Measurements from ENCODE around the gene CDS2. TPM values are rescaled to one million over a fixed set of nuclear protein-coding genes. Genes with fewer than 3 reads are reported as not detected.

Gene CDS2
- total RNA-seq, 1 experiment from 2014 or later: 17.1 TPM

DNA sequence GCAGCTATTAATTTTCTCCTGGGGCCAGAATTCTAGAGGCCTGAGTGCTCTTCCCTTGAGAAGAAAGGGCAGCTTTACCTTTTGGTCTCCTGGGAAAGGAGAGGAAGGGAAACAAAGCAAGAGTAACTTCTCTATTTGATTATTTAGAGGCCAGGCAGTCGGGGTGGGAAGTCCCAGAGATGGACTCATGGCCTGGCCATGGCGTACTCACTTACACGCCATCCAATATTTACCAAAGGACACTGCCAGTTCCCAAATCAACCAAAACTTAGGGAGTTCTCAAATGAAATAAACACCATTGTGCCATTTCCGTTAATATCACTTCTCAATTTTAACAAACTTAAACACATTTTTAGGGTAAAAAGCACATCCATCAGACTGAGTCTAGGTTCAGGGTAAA is 76.6 kb downstream of the CDS2 start:
- Histone ChIP-seq H3K9ac (ENCODE audit: low read length) (no peak overlapping the region), H4K20me1 (ENCODE audit: low read length) (no peaks in the 10 kb centered on the region), H3K27ac (ENCODE audit: low read length) (no peak overlapping the region), H3K79me2 (ENCODE audit: low read length) (no peaks in the 10 kb centered on the region), H3F3A (ENCODE audit: low read length, unreplicated experiment) (no peaks in the 10 kb centered on the region), H3K4me2 (ENCODE audit: low read length) (no peak overlapping the region), H3K9me3 (ENCODE audit: low read length) (no peaks in the 10 kb centered on the region), H3K9me2 (replicated peaks; ENCODE audit: low read length) (no peaks in the 10 kb centered on the region), H3K27me3 (ENCODE audit: low read length) (no peaks in the 10 kb centered on the region), H3K4me1 (ENCODE audit: insufficient read depth, low read length) (no peaks in the 10 kb centered on the region), H3K36me3 (ENCODE audit: low read depth, low read length) (no peaks in the 10 kb centered on the region), H3K4me3 (ENCODE audit: low read length) (no peak overlapping the region), H2AFZ (ENCODE audit: low read length) (no peak overlapping the region)
- DNase-seq (no peak), ATAC-seq (no peak)
- ChIA-PET POLR2A (ENCODE audit: unreplicated experiment) (no interaction called here), CTCF (no interaction called here)
- intact Hi-C loops (cut with micrococcal nuclease): no loop called here
- TF ChIP-seq EZH2 (IDR thresholded peaks at IDR 0.05; ENCODE audit: low read length, unreplicated experiment): no peak
- TF ChIP-seq EZH2phosphoT487 (IDR thresholded peaks at IDR 0.05; ENCODE audit: borderline replicate concordance, low read length): no peak
- TF ChIP-seq CTCF (conservative IDR thresholded peaks at IDR 0.05; ENCODE audit: low read depth, low read length): no peak
- no TSS peak for BruUV-seq (replicated peaks)

DNA sequence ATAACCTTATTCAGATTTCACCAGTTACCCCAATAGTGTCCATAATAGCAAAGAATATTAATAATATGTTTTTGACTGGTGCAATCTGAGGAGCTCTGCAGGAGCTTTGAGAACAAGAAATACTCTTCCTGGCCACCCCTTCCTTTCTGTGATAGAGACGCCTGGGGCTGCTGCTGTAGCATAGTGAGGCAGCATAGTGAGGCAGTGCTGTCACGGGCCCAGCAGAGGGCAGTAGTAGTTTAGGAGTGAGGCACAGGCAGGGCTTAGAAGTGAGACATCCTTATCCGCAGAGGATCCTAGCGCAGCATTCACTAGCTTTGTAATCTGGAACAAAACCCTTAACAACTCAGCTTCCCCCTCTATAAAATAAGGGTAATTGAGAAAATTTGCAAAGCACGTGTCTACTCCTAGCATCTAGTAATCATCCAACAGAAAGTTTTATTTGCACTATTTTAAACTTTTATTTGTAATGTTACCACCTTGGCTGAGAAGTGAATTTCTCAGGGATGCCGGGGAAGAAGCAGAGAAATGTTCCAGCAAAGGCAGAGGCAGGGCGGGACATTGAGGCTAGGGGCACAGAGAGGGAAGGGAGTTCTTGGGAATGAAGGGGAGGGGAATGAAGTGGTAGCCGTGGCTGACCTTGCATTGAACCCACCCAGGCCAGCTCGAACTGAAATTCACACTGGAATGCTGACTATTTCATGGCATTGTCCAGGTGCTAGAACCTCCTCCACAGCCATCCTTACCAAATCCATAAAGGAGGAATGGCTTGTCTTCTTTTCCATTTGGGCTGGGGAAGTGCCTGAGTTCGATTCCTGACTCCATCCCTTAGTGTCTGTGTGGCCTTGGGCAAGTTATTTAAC is 78.8 kb downstream of the CDS2 start:
- BruUV-seq (replicated peaks): no TSS peak
- H4K20me1 ChIP-seq (ENCODE audit: low read length): no peaks in the 10 kb centered on the region
- DNase-seq: peak; percentile 86
- no peaks in the 10 kb centered on the region for H3F3A ChIP-seq (ENCODE audit: low read length, unreplicated experiment)
- H3K9me2 ChIP-seq (replicated peaks; ENCODE audit: low read length): no peaks in the 10 kb centered on the region
- no peak overlapping the region for H2AFZ ChIP-seq (ENCODE audit: low read length)
- no peaks in the 10 kb centered on the region for H3K4me1 ChIP-seq (ENCODE audit: insufficient read depth, low read length)
- POLR2A ChIA-PET (ENCODE audit: unreplicated experiment): no interaction called here
- intact Hi-C loops (cut with micrococcal nuclease): loop anchor here (1.0 to 5.0 kb wide), 3 partner anchors 18 to 243 kb away; no protein-coding TSS in a partner anchor
- no peak overlapping the region for H3K27ac ChIP-seq (ENCODE audit: low read length)
- no peaks in the 10 kb centered on the region for H3K9me3 ChIP-seq (ENCODE audit: low read length)
- no peak overlapping the region for H3K4me2 ChIP-seq (ENCODE audit: low read length)
- no peaks in the 10 kb centered on the region for H3K27me3 ChIP-seq (ENCODE audit: low read length)
- no peak overlapping the region for H3K9ac ChIP-seq (ENCODE audit: low read length)
- no peak overlapping the region for H3K4me3 ChIP-seq (ENCODE audit: low read length)
- no peak for TF ChIP-seq EZH2phosphoT487 (IDR thresholded peaks at IDR 0.05; ENCODE audit: borderline replicate concordance, low read length)
- TF ChIP-seq CTCF (conservative IDR thresholded peaks at IDR 0.05; ENCODE audit: low read depth, low read length): peak; percentile 97
- no peak for TF ChIP-seq EZH2 (IDR thresholded peaks at IDR 0.05; ENCODE audit: low read length, unreplicated experiment)
- CTCF ChIA-PET: interaction anchor here (0.5 to 1.6 kb wide), 8 partner anchors 14 to 245 kb away, joined by 3 to 13 read pairs (median 3); partner anchors contain the start of gene CDS2
- H3K36me3 ChIP-seq (ENCODE audit: low read depth, low read length): no peaks in the 10 kb centered on the region
- peak; percentile 100 for ATAC-seq
- no peaks in the 10 kb centered on the region for H3K79me2 ChIP-seq (ENCODE audit: low read length)

DNA sequence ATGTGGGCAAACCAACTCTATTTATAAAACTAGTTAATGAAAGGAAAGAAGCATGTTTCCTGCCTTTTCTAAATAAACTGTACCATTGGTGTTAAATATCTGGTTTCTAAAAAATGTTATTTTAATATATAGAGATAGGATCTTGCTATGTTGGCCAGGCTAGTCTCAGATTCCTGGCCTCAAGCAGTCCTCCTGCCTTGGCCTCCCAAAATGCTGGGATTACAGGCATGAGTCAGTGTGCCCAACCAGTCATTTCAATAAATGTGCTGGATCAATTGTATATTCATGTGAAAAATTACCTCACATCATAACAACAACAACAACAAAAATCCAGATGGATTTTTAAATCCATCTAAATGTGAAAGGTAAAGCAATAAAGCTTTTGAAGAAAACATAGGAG is 80.3 kb downstream of the CDS2 start:
- intact Hi-C loops (cut with micrococcal nuclease): loop anchor here (5.0 kb wide), 1 partner anchor 225 kb away; no protein-coding TSS in a partner anchor
- H3K4me1 ChIP-seq (ENCODE audit: insufficient read depth, low read length): no peaks in the 10 kb centered on the region
- H3K9me2 ChIP-seq (replicated peaks; ENCODE audit: low read length): no peaks in the 10 kb centered on the region
- no peaks in the 10 kb centered on the region for H3K9me3 ChIP-seq (ENCODE audit: low read length)
- no peak for DNase-seq
- H3K4me2 ChIP-seq (ENCODE audit: low read length): no peak overlapping the region
- ChIA-PET POLR2A (ENCODE audit: unreplicated experiment) (no interaction called here), CTCF (no interaction called here)
- no peak overlapping the region for H3K9ac ChIP-seq (ENCODE audit: low read length)
- TF ChIP-seq EZH2phosphoT487 (IDR thresholded peaks at IDR 0.05; ENCODE audit: borderline replicate concordance, low read length): no peak
- no peak for TF ChIP-seq EZH2 (IDR thresholded peaks at IDR 0.05; ENCODE audit: low read length, unreplicated experiment)
- ATAC-seq: no peak
- no TSS peak for BruUV-seq (replicated peaks)
- no peak overlapping the region for H3K27ac ChIP-seq (ENCODE audit: low read length)
- H3K27me3 ChIP-seq (ENCODE audit: low read length): no peaks in the 10 kb centered on the region
- H3K36me3 ChIP-seq (ENCODE audit: low read depth, low read length): no peaks in the 10 kb centered on the region
- no peak overlapping the region for H3K4me3 ChIP-seq (ENCODE audit: low read length)
- no peak overlapping the region for H2AFZ ChIP-seq (ENCODE audit: low read length)
- H4K20me1 ChIP-seq (ENCODE audit: low read length): no peaks in the 10 kb centered on the region
- H3K79me2 ChIP-seq (ENCODE audit: low read length): no peaks in the 10 kb centered on the region
- no peaks in the 10 kb centered on the region for H3F3A ChIP-seq (ENCODE audit: low read length, unreplicated experiment)
